HCT116 (cell line): ENCODE data around the gene RAB26. TPM values are rescaled to one million over a fixed set of nuclear protein-coding genes. Genes with fewer than 3 reads are reported as not detected.

Source experiments
- ATAC-seq: fragments of 200-7000 bp; cut with Tn5 transposase; 2 replicates; pipeline ENCODE4 v1.9.1; 2020; ENCODE audit warnings: mild to moderate bottlenecking, moderate library complexity
- BruUV-seq: library from RNA; stranded (reverse); fragments of 400-500 nt; replicated peaks from 2 replicates; lab custom pipeline; 2021; lab: Mats Ljungman, UMichigan
- CTCF ChIA-PET: fragments of 300-600 bp; sonication (Branson Sonifier 250); formaldehyde crosslinking; loops from one replicate; lab custom pipeline; 2021; ENCODE audit warnings: antibody characterized with exemption; lab: Charles Lee
- POLR2A ChIA-PET: fragments of 300-600, 350-600 bp; sonication (Branson Sonifier 250); formaldehyde crosslinking; loops from one replicate; lab custom pipeline; 2021; ENCODE audit warnings: antibody characterized with exemption; lab: Charles Lee
- RAD21 ChIA-PET, 2 experiments: fragments of 300-600 bp; sonication (Branson Sonifier 250); formaldehyde crosslinking; loops; one replicate each; lab custom pipeline; 2023; ENCODE audit warnings: low total read pairs in 2 of 2; ENCODE audit not compliant: uncharacterized antibody in 2 of 2, unreplicated experiment in 2 of 2, low non-redundant PET in 1 of 2; lab: Charles Lee
- DNase-seq: peaks from one replicate; pipeline ENCODE4 v3.0.0-alpha.2; 2010; ENCODE audit warnings: low read depth, low spot score
- H2AFZ ChIP-seq: fragments of 200-600 bp; shearing (Covaris generic), sonication (generic); 2 replicates; pipeline ENCODE4 v1.6.1; 2017; ENCODE audit warnings: low read depth, mixed run types, mixed read lengths, antibody characterized with exemption, low read length; ENCODE audit not compliant: poor library complexity, severe bottlenecking
- H3K27ac ChIP-seq: 2 replicates; pipeline ENCODE4 v1.5.1; 2012; ENCODE audit warnings: low read depth, low read length
- H3K27me3 ChIP-seq: fragments of 200-600 bp; sonication (generic); 2 replicates; pipeline ENCODE4 v1.6.1; 2016; ENCODE audit warnings: mixed run types, low read length, mixed read lengths; ENCODE audit not compliant: insufficient read depth
- H3K36me3 ChIP-seq, 2 experiments: fragments of 200-500 bp in 1 of 2; fragments of 200-600 bp in 1 of 2; sonication (Bioruptor generic) in 1 of 2; sonication (generic) in 1 of 2; 2 replicates each; pipeline versions ENCODE4 v1.5.1 to v1.6.1; 2014 to 2016; ENCODE audit warnings: low read length in 2 of 2, inconsistent platforms in 1 of 2, mixed read lengths in 1 of 2, mixed run types in 1 of 2; ENCODE audit not compliant: insufficient read depth in 2 of 2, control insufficient read depth in 1 of 2
- H3K4me1 ChIP-seq, 2 experiments: fragments of 200-600 bp in 1 of 2; sonication (generic) in 1 of 2; 2 replicates each; pipeline versions ENCODE4 v1.5.1 to v1.6.1; 2012 to 2017; ENCODE audit warnings: low read length in 2 of 2, inconsistent platforms in 1 of 2, mild to moderate bottlenecking in 1 of 2, mixed read lengths in 1 of 2, mixed run types in 1 of 2, moderate library complexity in 1 of 2; ENCODE audit not compliant: insufficient read depth in 2 of 2, control insufficient read depth in 1 of 2
- H3K4me2 ChIP-seq: fragments of 200-600 bp; sonication (generic); 2 replicates; pipeline ENCODE4 v1.6.1; 2017; ENCODE audit warnings: mixed run types, low read length, mixed read lengths
- H3K4me3 ChIP-seq, 2 experiments: fragments of 200-600 bp in 1 of 2; sonication (generic) in 1 of 2; replicated peaks in 1 of 2; 2 replicates each; pipeline ENCODE4 v1.5.1; 2011 to 2016; ENCODE audit warnings: low read length in 2 of 2, control low read depth in 1 of 2, low read depth in 1 of 2, mild to moderate bottlenecking in 1 of 2, mixed read lengths in 1 of 2, mixed run types in 1 of 2
- H3K79me2 ChIP-seq: fragments of 200-600 bp; sonication (generic); 2 replicates; pipeline ENCODE4 v1.6.1; 2017; ENCODE audit warnings: mild to moderate bottlenecking, mixed run types, low read length, moderate library complexity, mixed read lengths; ENCODE audit not compliant: insufficient read depth
- H3K9ac ChIP-seq: fragments of 200-600 bp; sonication (generic); 2 replicates; pipeline ENCODE4 v1.6.1; 2016; ENCODE audit warnings: low read length, mixed read lengths
- H3K9me2 ChIP-seq: fragments of 200-600 bp; sonication (generic), shearing (Covaris generic); 2 replicates; pipeline ENCODE4 v1.6.1; 2017; ENCODE audit warnings: mixed run types, mild to moderate bottlenecking, moderate library complexity; ENCODE audit not compliant: insufficient read depth
- H3K9me3 ChIP-seq, 2 experiments: fragments of 200-500 bp in 1 of 2; fragments of 200-600 bp in 1 of 2; sonication (Bioruptor generic) in 1 of 2; sonication (generic) in 1 of 2; 2 replicates each; pipeline ENCODE4 v1.6.1; 2014 to 2017; ENCODE audit warnings: low read length in 2 of 2, mixed read lengths in 2 of 2, inconsistent platforms in 1 of 2, low read depth in 1 of 2, mild to moderate bottlenecking in 1 of 2, mixed run types in 1 of 2, moderate library complexity in 1 of 2; ENCODE audit not compliant: control insufficient read depth in 1 of 2, insufficient read depth in 1 of 2
- H4K20me1 ChIP-seq: fragments of 200-600 bp; sonication (generic), shearing (Covaris generic); 2 replicates; pipeline ENCODE4 v1.6.1; 2017; ENCODE audit warnings: mixed run types, mild to moderate bottlenecking, moderate library complexity; ENCODE audit not compliant: insufficient read depth
- CBX3 ChIP-seq: IDR thresholded peaks from 2 replicates; pipeline ENCODE4 v1.6.1; 2012; ENCODE audit warnings: low read depth
- CEBPB ChIP-seq: IDR thresholded peaks from 2 replicates; pipeline ENCODE4 v1.6.1; 2012; ENCODE audit warnings: low read depth
- ELF1 ChIP-seq: IDR thresholded peaks from 2 replicates; pipeline ENCODE4 v1.6.1; 2012; ENCODE audit warnings: low read depth, borderline replicate concordance
- EZH2 ChIP-seq: fragments of 200-600 bp; sonication (generic); IDR thresholded peaks from 2 replicates; pipeline ENCODE4 v1.6.1; 2017; ENCODE audit warnings: antibody characterized with exemption, mixed run types
- EZH2phosphoT487 ChIP-seq: fragments of 200-600 bp; IDR thresholded peaks from 2 replicates; pipeline ENCODE4 v1.6.1; 2018; ENCODE audit warnings: antibody characterized with exemption, borderline replicate concordance
- FOSL1 ChIP-seq: IDR thresholded peaks from 2 replicates; pipeline ENCODE4 v1.6.1; 2012; ENCODE audit warnings: low read depth
- MAX ChIP-seq: IDR thresholded peaks from 2 replicates; pipeline ENCODE4 v1.6.1; 2012
- POLR2A ChIP-seq: IDR thresholded peaks from 2 replicates; pipeline ENCODE4 v1.7.0; 2011; ENCODE audit warnings: borderline replicate concordance; ENCODE audit not compliant: insufficient read depth, insufficient read length; ENCODE audit errors: extremely low read depth
- RAD21 ChIP-seq: IDR thresholded peaks from 2 replicates; pipeline ENCODE4 v1.6.1; 2012; ENCODE audit warnings: low read depth, mild to moderate bottlenecking
- REST ChIP-seq: IDR thresholded peaks from 2 replicates; pipeline ENCODE4 v1.6.1; 2012; ENCODE audit warnings: low read depth
- SIN3A ChIP-seq: IDR thresholded peaks from 2 replicates; pipeline ENCODE4 v1.6.1; 2012; ENCODE audit warnings: low read depth
- SP1 ChIP-seq: IDR thresholded peaks from 2 replicates; pipeline ENCODE4 v1.6.1; 2012; ENCODE audit warnings: low read depth
- SRF ChIP-seq: IDR thresholded peaks from 2 replicates; pipeline ENCODE4 v1.6.1; 2012; ENCODE audit warnings: low read depth
- TCF7L2 ChIP-seq: IDR thresholded peaks from 2 replicates; pipeline ENCODE4 v1.7.0; 2011; ENCODE audit warnings: borderline replicate concordance, inconsistent platforms; ENCODE audit not compliant: insufficient read depth, insufficient read length; ENCODE audit errors: extremely low read depth
- YY1 ChIP-seq: IDR thresholded peaks from 2 replicates; pipeline ENCODE4 v1.6.1; 2011; ENCODE audit warnings: low read length, low read depth, moderate library complexity, mild to moderate bottlenecking; ENCODE audit not compliant: insufficient replicate concordance; ENCODE audit errors: extremely low read depth
- ZFX ChIP-seq: fragments of 450-650 bp; IDR thresholded peaks from 2 replicates; pipeline ENCODE4 v1.6.1; 2017
- ZNF274 ChIP-seq: fragments of 200-500 bp; sonication (Bioruptor generic); IDR thresholded peaks from 2 replicates; pipeline ENCODE4 v1.6.1; 2014; ENCODE audit warnings: mild to moderate bottlenecking, low read depth, low read length, inconsistent platforms
- intact Hi-C: fragments of 100-400 bp; cut with micrococcal nuclease; formaldehyde crosslinking; loops from 2 replicates; pipeline ENCODE4 v1.10.0; 2022
- total RNA-seq: library from RNA; stranded (reverse); gene quantifications from one replicate; pipeline ENCODE4 v1.2.1, GENCODE V29; 2021; ENCODE audit not compliant: unreplicated experiment
- TF ChIP-seq, protein P1 (sequence below): IDR thresholded peaks from 2 replicates; pipeline ENCODE4 v1.6.1; 2012
- TF ChIP-seq, protein P2 (sequence below): IDR thresholded peaks from 2 replicates; pipeline ENCODE4 v1.6.1; 2011; ENCODE audit warnings: mild to moderate bottlenecking, low read length, moderate library complexity; ENCODE audit not compliant: insufficient replicate concordance; ENCODE audit errors: extremely low read depth
- TF ChIP-seq, protein P3 (sequence below), 3 experiments: fragments of 200-600 bp in 1 of 3; sonication (generic) in 1 of 3; IDR thresholded peaks in 2 of 3; conservative IDR thresholded peaks in 1 of 3; 2 replicates each; pipeline ENCODE4 v1.5.1; 2012 to 2017; ENCODE audit warnings: low read depth in 2 of 3, low read length in 2 of 3, antibody characterized with exemption in 1 of 3, borderline replicate concordance in 1 of 3, control low read depth in 1 of 3, mild to moderate bottlenecking in 1 of 3, mixed read lengths in 1 of 3, mixed run types in 1 of 3, moderate library complexity in 1 of 3; ENCODE audit not compliant: insufficient read depth in 1 of 3

Gene RAB26
- total RNA-seq, 1 experiment from 2014 or later: 44.9 TPM

- ChIA-PET RAD21 (no interaction called here), CTCF (no interaction called here), POLR2A (no interaction called here)
- no peak for ATAC-seq
- Histone ChIP-seq H2AFZ (no peak overlapping the region), H3K4me1 (peaks cover 0 to 5% of the 10 kb centered on the region in 2 experiments; a peak in 1 of 4 replicates), H3K79me2 (no peaks in the 10 kb centered on the region), H3K9ac (no peak overlapping the region), H3K36me3 (peaks cover 8 to 37% of the 10 kb centered on the region in 2 experiments; a peak in 2 of 4 replicates), H3K27me3 (no peaks in the 10 kb centered on the region), H3K4me3 (no peak overlapping the region), H3K27ac (no peak overlapping the region), H3K9me2 (no peaks in the 10 kb centered on the region), H4K20me1 (no peaks in the 10 kb centered on the region), H3K9me3 (no peaks in the 10 kb centered on the region), H3K4me2 (no peak overlapping the region)
- DNase-seq: no peak
- no TSS peak for BruUV-seq
- intact Hi-C loops: no loop called here
- no peak for TF ChIP-seq FOSL1
- no peak for TF ChIP-seq CEBPB
- no peak for TF ChIP-seq ELF1
- no peak for TF ChIP-seq TCF7L2
- TF ChIP-seq SRF: no peak
- no peak for TF ChIP-seq MAX
- TF ChIP-seq, protein P1, sequence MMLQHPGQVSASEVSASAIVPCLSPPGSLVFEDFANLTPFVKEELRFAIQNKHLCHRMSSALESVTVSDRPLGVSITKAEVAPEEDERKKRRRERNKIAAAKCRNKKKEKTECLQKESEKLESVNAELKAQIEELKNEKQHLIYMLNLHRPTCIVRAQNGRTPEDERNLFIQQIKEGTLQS: no peak
- TF ChIP-seq YY1: no peak
- TF ChIP-seq CBX3: no peak
- no peak for TF ChIP-seq EZH2phosphoT487
- no peak for TF ChIP-seq RAD21
- no peak for TF ChIP-seq ZNF274
- no peak for TF ChIP-seq POLR2A
- TF ChIP-seq, protein P2, sequence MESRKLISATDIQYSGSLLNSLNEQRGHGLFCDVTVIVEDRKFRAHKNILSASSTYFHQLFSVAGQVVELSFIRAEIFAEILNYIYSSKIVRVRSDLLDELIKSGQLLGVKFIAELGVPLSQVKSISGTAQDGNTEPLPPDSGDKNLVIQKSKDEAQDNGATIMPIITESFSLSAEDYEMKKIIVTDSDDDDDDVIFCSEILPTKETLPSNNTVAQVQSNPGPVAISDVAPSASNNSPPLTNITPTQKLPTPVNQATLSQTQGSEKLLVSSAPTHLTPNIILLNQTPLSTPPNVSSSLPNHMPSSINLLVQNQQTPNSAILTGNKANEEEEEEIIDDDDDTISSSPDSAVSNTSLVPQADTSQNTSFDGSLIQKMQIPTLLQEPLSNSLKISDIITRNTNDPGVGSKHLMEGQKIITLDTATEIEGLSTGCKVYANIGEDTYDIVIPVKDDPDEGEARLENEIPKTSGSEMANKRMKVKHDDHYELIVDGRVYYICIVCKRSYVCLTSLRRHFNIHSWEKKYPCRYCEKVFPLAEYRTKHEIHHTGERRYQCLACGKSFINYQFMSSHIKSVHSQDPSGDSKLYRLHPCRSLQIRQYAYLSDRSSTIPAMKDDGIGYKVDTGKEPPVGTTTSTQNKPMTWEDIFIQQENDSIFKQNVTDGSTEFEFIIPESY: no peak
- TF ChIP-seq SP1: no peak
- no peak for TF ChIP-seq REST
- TF ChIP-seq ZFX: no peak
- TF ChIP-seq, protein P3, sequence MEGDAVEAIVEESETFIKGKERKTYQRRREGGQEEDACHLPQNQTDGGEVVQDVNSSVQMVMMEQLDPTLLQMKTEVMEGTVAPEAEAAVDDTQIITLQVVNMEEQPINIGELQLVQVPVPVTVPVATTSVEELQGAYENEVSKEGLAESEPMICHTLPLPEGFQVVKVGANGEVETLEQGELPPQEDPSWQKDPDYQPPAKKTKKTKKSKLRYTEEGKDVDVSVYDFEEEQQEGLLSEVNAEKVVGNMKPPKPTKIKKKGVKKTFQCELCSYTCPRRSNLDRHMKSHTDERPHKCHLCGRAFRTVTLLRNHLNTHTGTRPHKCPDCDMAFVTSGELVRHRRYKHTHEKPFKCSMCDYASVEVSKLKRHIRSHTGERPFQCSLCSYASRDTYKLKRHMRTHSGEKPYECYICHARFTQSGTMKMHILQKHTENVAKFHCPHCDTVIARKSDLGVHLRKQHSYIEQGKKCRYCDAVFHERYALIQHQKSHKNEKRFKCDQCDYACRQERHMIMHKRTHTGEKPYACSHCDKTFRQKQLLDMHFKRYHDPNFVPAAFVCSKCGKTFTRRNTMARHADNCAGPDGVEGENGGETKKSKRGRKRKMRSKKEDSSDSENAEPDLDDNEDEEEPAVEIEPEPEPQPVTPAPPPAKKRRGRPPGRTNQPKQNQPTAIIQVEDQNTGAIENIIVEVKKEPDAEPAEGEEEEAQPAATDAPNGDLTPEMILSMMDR (IDR thresholded peaks at IDR 0.05 in 2 of 3, conservative IDR thresholded peaks at IDR 0.05 in 1 of 3; ENCODE audit: borderline replicate concordance in 1 of 3, insufficient read depth in 1 of 3, low read depth in 2 of 3, low read length in 2 of 3): no peak
- no peak for TF ChIP-seq SIN3A
- no peak for TF ChIP-seq EZH2
Observed at GRCh38 chr16:2173916-2174315, 25.5 kb downstream of the RAB26 start.
